ENCODE data around the gene MT1B. TPM values are rescaled to one million over a fixed set of nuclear protein-coding genes. Genes with fewer than 3 reads are reported as not detected.

MT1B gene
- total and polyA plus RNA-seq, 2 of the 13 experiments (the other 11 are each of a cell fraction or from before 2014, with no cell fraction given), result 0.89 TPM; not detected in 1

DNA sequence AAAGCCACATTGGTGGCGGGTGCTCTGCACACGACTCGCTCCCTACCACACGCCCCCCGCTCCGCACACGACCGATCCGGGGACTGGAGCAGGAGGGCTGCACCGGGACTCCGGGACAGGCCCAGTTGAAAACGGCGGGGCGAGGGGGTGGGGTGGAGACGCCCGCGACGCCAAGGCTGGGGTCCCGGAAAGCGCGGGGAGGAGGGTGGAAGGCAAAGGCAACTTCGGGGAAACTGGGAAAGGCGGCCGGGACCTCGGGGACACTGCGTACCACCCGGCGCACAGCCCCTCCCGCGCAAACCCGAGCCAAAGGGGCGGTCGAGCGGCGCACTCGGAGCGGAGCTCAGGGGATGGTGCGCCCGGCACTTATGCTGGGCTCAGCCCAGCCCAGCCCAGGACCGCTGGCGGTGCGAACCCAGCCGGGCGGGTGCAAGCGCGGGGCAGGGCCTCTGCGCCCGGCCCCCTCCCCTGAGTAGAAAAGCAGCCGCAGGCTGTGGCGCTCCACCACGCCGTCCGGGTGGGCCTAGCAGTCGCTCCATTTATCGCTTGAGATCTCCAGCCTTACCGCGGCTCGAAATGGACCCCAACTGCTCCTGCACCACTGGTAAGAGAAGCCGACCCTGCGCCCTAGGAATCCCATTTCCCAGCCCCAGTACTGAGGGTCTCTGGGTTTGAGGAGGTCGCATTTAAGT, 19.4 kb upstream of the MT1B start, which contains the start of gene MT1M (continued):
- TF ChIP-seq CREM (IDR thresholded peaks at IDR 0.05) (no peak), CREM (CRISPR knock-in tag; IDR thresholded peaks at IDR 0.05) (no peak), ZIK1 (CRISPR knock-in tag; IDR thresholded peaks at IDR 0.05; ENCODE audit: borderline replicate concordance, low read depth) (no peak), LCORL (IDR thresholded peaks at IDR 0.05) (no peak), LCORL (CRISPR knock-in tag; IDR thresholded peaks at IDR 0.05) (no peak), ZBTB38 (CRISPR knock-in tag; IDR thresholded peaks at IDR 0.05) (peak; percentile 55; the same call in 1 of the 2 replicates), XBP1 (CRISPR knock-in tag; IDR thresholded peaks at IDR 0.05) (no peak), EZH2 (conservative IDR thresholded peaks at IDR 0.05; ENCODE audit: low read depth, low read length) (peak; percentile 78), ZBTB3 (CRISPR knock-in tag; IDR thresholded peaks at IDR 0.05; ENCODE audit: borderline replicate concordance, low read depth) (no peak), HNRNPUL1 (IDR thresholded peaks at IDR 0.05; ENCODE audit: low read depth, low read length) (no peak), ZNF333 (CRISPR knock-in tag; IDR thresholded peaks at IDR 0.05; ENCODE audit: borderline replicate concordance) (no peak), PBX2 (CRISPR knock-in tag; IDR thresholded peaks at IDR 0.05) (no peak), CCAR2 (optimal IDR thresholded peaks at IDR 0.05; ENCODE audit: low read depth, low read length) (no peak), ZNF230 (CRISPR knock-in tag; IDR thresholded peaks at IDR 0.05) (no peak), SRSF4 (IDR thresholded peaks at IDR 0.05; ENCODE audit: low read depth, low read length, poor library complexity, severe bottlenecking) (no peak), HNRNPL (IDR thresholded peaks at IDR 0.05; ENCODE audit: low read depth, low read length) (no peak), ZNF777 (CRISPR knock-in tag; IDR thresholded peaks at IDR 0.05) (peak; percentile 2; the same call in 1 of the 2 replicates), MZF1 (CRISPR knock-in tag; IDR thresholded peaks at IDR 0.05; ENCODE audit: borderline replicate concordance) (peak; percentile 82; the same call in 1 of the 2 replicates), ZNF768 (CRISPR knock-in tag; IDR thresholded peaks at IDR 0.05) (0 out of 2 replicates have a peak, but pooled peaks have one; percentile 66), NR2F6 (IDR thresholded peaks at IDR 0.05) (no peak), NR2F6 (CRISPR knock-in tag; IDR thresholded peaks at IDR 0.05) (no peak), ZNF687 (CRISPR knock-in tag; IDR thresholded peaks at IDR 0.05) (peak; percentile 68), ZNF292 (CRISPR knock-in tag; IDR thresholded peaks at IDR 0.05; ENCODE audit: borderline replicate concordance, low read depth) (0 out of 2 replicates have a peak, but pooled peaks have one; percentile 27)
- TF ChIP-seq, protein P1, sequence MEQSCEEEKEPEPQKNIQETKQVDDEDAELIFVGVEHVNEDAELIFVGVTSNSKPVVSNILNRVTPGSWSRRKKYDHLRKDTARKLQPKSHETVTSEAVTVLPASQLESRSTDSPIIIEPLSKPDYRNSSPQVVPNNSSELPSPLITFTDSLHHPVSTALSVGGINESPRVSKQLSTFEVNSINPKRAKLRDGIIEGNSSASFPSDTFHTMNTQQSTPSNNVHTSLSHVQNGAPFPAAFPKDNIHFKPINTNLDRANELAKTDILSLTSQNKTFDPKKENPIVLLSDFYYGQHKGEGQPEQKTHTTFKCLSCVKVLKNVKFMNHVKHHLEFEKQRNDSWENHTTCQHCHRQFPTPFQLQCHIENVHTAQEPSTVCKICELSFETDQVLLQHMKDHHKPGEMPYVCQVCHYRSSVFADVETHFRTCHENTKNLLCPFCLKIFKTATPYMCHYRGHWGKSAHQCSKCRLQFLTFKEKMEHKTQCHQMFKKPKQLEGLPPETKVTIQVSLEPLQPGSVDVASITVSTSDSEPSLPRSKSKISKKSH (CRISPR knock-in tag; IDR thresholded peaks at IDR 0.05; ENCODE audit: borderline replicate concordance), result 0 out of 2 replicates have a peak, but pooled peaks have one; percentile 50
